Gastrocnemius medialis (tissue), 4 donors: ENCODE results near the gene HABP2. TPM values are rescaled to one million over a fixed set of nuclear protein-coding genes. Genes with fewer than 3 reads are reported as not detected.
A peak's percentile ranks its signal among the peaks of the same experiment; 100 is the strongest.

Experiments
- ATAC-seq, 2 donors: fragments of 150-250 bp; one replicate each; pipeline ENCODE4 v1.9.1; 2016
- DNase-seq, 2 donors: peaks; one replicate each; pipeline ENCODE4 v3.0.0-alpha.2; 2019
- H3K27ac ChIP-seq, 4 donors: fragments of 200-600 bp; sonication (generic); 1 replicate in 1 of 4; 2 replicates in 3 of 4; pipeline ENCODE4 v1.5.1; 2016 to 2018; ENCODE audit warnings: mild to moderate bottlenecking in 2 of 4, moderate library complexity in 1 of 4
- H3K27me3 ChIP-seq, 3 donors: fragments of 200-600 bp; sonication (generic) in 2 of 3; 1 replicate in 1 of 3; 2 replicates in 2 of 3; pipeline versions ENCODE4 v1.5.1 to v1.6.0; 2016 to 2019; ENCODE audit warnings: mild to moderate bottlenecking in 1 of 3, moderate library complexity in 1 of 3
- H3K36me3 ChIP-seq, 2 donors: fragments of 200-600 bp; sonication (generic) in 1 of 2; one replicate each; pipeline ENCODE4 v1.5.1; 2017 to 2018
- H3K4me1 ChIP-seq, 2 donors: fragments of 200-600 bp; sonication (generic) in 1 of 2; one replicate each; pipeline ENCODE4 v1.5.1; 2016 to 2017; ENCODE audit warnings: mild to moderate bottlenecking in 2 of 2
- H3K4me3 ChIP-seq, 4 donors: fragments of 200-600 bp; sonication (generic) in 3 of 4; 1 replicate in 1 of 4; 2 replicates in 3 of 4; pipeline ENCODE4 v1.5.1; 2016 to 2019; ENCODE audit warnings: mild to moderate bottlenecking in 2 of 4
- H3K9me3 ChIP-seq, 3 donors: fragments of 200-600 bp; sonication (generic) in 2 of 3; 1 replicate in 1 of 3; 2 replicates in 2 of 3; pipeline ENCODE4 v1.5.1; 2016 to 2019
- POLR2A ChIP-seq, 2 donors: fragments of 450-650 bp; IDR thresholded peaks; one replicate each; pipeline ENCODE4 v1.6.1; 2017; ENCODE audit warnings: antibody characterized with exemption in 2 of 2, mild to moderate bottlenecking in 2 of 2, moderate library complexity in 2 of 2
- in situ Hi-C, 4 donors: fragments of 200-750 bp; cut with MboI; loops; one replicate each; pipeline versions ENCODE4 v1.15.0 to v1.8.0; 2017; ENCODE audit warnings: low sequenced_read_pairs in 4 of 4
- intact Hi-C: fragments of 100-400 bp; cut with DNase I; formaldehyde crosslinking; loops from one replicate; pipeline ENCODE4 v1.15.1; 2023; ENCODE audit warnings: low total_unique reads
- total RNA-seq, 4 donors: library from RNA; depleted of rRNA; stranded (reverse); fragments of >200 nt; gene quantifications; one replicate each; pipeline versions ENCODE4 v1.1.0 to v1.2.3, GENCODE V29; 2016
- TF ChIP-seq, protein P1 (sequence below), 5 experiments: fragments of 450-650 bp in 3 of 5; fragments of 200-600 bp in 2 of 5; sonication (generic) in 2 of 5; IDR thresholded peaks in 4 of 5; conservative IDR thresholded peaks in 1 of 5; 1 replicate in 4 of 5; 2 replicates in 1 of 5; pipeline ENCODE4 v1.5.1; 2016 to 2019; ENCODE audit warnings: antibody characterized with exemption in 5 of 5, mild to moderate bottlenecking in 3 of 5, moderate library complexity in 3 of 5

HABP2 gene
- total RNA-seq, 4 donors from 2014 or later = 0.26 to 0.60 TPM; not detected in 2

DNA sequence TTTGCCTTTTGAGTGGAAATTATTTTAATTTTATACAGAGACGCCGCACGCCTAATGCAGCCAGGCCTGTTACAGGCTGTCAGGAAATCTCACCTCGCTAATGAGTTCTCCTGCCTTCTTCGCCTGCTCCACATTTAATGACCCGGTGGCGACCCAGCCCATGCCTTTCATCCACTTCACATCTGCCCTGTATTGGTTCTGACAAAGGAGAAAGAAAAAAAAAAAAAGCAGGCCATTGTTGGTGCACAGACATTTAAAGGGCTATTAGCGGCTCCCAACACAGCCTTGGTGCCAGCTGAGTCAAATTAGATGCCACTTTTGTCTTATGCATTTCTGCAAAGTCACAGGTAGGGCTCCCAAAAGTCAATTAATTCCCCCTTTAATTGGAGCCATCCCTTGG lies 67.7 kb downstream of the HABP2 start:
- peaks cover 66 to 75% of the 10 kb centered on the region in 2 donors for H3K4me1 ChIP-seq
- H3K27ac ChIP-seq = peak overlapping the region; percentile 88 to 96 (median 90)
- H3K9me3 ChIP-seq = no peaks in the 10 kb centered on the region
- peaks cover 0 to 79% of the 10 kb centered on the region in 2 donors for H3K36me3 ChIP-seq
- no peak for ATAC-seq
- H3K4me3 ChIP-seq = no peak overlapping the region
- no peak for TF ChIP-seq POLR2A (IDR thresholded peaks at IDR 0.05)
- TF ChIP-seq, protein P1, sequence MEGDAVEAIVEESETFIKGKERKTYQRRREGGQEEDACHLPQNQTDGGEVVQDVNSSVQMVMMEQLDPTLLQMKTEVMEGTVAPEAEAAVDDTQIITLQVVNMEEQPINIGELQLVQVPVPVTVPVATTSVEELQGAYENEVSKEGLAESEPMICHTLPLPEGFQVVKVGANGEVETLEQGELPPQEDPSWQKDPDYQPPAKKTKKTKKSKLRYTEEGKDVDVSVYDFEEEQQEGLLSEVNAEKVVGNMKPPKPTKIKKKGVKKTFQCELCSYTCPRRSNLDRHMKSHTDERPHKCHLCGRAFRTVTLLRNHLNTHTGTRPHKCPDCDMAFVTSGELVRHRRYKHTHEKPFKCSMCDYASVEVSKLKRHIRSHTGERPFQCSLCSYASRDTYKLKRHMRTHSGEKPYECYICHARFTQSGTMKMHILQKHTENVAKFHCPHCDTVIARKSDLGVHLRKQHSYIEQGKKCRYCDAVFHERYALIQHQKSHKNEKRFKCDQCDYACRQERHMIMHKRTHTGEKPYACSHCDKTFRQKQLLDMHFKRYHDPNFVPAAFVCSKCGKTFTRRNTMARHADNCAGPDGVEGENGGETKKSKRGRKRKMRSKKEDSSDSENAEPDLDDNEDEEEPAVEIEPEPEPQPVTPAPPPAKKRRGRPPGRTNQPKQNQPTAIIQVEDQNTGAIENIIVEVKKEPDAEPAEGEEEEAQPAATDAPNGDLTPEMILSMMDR (IDR thresholded peaks at IDR 0.05 in 4 of 5, conservative IDR thresholded peaks at IDR 0.05 in 1 of 5) = no peak
- intact Hi-C loops = no loop called here
- no peak for DNase-seq
- in situ Hi-C loops = no loop called here
- H3K27me3 ChIP-seq = no peaks in the 10 kb centered on the region

DNA sequence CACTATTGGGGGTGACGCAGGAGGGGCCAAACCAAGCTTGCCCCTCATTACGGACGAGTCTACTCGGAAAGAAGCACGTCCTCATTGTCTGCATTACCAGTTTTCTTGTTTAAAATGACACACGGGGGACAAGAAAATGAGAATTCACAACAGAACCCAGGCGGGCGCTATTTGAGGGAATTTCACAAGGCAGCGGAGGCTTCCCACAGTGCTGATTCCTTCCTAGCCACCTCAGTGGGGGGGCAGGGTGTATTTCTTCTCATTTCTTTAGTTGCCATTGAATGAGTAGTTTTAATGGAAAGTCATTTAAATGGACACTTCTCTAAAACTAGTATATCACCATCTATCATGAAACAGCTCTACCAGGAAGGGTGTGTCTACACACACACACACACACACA lies 68.1 kb downstream of the HABP2 start:
- intact Hi-C loops (no loop called here), in situ Hi-C loops (no loop called here)
- Histone ChIP-seq H3K27ac (peak overlapping the region; percentile 88 to 96 (median 90)), H3K4me1 (peaks cover 66 to 75% of the 10 kb centered on the region in 2 donors), H3K4me3 (no peak overlapping the region), H3K27me3 (no peaks in the 10 kb centered on the region), H3K9me3 (no peaks in the 10 kb centered on the region), H3K36me3 (peaks cover 0 to 74% of the 10 kb centered on the region in 2 donors)
- TF ChIP-seq, protein P1 (IDR thresholded peaks at IDR 0.05 in 4 of 5, conservative IDR thresholded peaks at IDR 0.05 in 1 of 5) = no peak
- TF ChIP-seq POLR2A (IDR thresholded peaks at IDR 0.05) = no peak
- ATAC-seq (no peak), DNase-seq (no peak)

DNA sequence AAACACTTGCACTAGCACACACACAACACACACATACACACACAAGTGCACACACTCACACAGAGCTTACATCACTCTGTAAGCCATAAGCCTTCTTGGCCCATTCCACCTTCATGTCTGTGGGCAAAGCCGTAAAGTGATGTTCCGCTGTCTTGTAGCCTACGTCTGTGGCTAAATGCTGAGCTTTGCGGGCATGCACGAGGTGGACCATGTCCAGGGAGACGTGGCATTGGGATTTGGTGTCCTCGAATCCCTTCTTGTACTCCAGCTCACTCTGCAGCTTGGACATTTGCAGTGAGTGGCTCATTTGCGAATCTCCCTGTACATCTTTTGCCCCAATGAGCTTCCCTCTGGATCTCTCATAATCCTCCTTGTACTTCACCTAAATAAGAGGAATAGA lies 68.9 kb downstream of the HABP2 start:
- ATAC-seq = peak; percentile 19 to 31
- Histone ChIP-seq H3K4me1 (peaks cover 66 to 79% of the 10 kb centered on the region in 2 donors), H3K27me3 (no peaks in the 10 kb centered on the region), H3K4me3 (no peak overlapping the region), H3K27ac (peak overlapping the region; percentile 88 to 96 (median 90)), H3K9me3 (no peaks in the 10 kb centered on the region), H3K36me3 (peaks cover 0 to 68% of the 10 kb centered on the region in 2 donors)
- intact Hi-C loops (no loop called here), in situ Hi-C loops (no loop called here)
- DNase-seq = peak in 1 of 2 donors; percentile 79
- TF ChIP-seq, protein P1 (IDR thresholded peaks at IDR 0.05 in 4 of 5, conservative IDR thresholded peaks at IDR 0.05 in 1 of 5) = no peak
- TF ChIP-seq POLR2A (IDR thresholded peaks at IDR 0.05) = no peak

DNA sequence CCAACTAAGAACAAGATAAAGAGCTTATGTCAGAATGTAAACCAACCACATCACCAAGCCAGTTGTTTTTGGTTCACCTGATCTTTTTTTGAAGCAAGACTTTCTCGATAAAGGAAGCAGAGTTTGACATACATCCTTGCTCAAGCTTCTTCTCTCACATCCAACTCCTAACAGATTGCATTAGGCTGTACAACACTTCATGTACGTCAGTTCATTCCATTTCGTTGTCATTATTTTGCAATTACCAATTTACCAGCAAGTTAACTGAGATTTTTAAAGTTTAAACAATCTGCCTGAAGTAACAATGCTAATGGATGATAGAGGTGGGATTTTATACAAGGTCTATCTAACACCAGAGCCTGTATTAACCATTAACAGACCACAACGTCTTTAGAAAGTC lies 70.0 kb downstream of the HABP2 start:
- Histone ChIP-seq H3K4me1 (peaks cover 66 to 80% of the 10 kb centered on the region in 2 donors), H3K36me3 (peaks cover 0 to 62% of the 10 kb centered on the region in 2 donors), H3K27ac (peak overlapping the region; percentile 88 to 96 (median 90)), H3K27me3 (no peaks in the 10 kb centered on the region), H3K4me3 (no peak overlapping the region), H3K9me3 (no peaks in the 10 kb centered on the region)
- TF ChIP-seq, protein P1 (IDR thresholded peaks at IDR 0.05 in 4 of 5, conservative IDR thresholded peaks at IDR 0.05 in 1 of 5) = no peak
- no peak for TF ChIP-seq POLR2A (IDR thresholded peaks at IDR 0.05)
- no peak for ATAC-seq
- in situ Hi-C loops (no loop called here), intact Hi-C loops (no loop called here)
- DNase-seq = no peak
